ENCODE measurements around the gene QRICH1.

Gene QRICH1

DNA sequence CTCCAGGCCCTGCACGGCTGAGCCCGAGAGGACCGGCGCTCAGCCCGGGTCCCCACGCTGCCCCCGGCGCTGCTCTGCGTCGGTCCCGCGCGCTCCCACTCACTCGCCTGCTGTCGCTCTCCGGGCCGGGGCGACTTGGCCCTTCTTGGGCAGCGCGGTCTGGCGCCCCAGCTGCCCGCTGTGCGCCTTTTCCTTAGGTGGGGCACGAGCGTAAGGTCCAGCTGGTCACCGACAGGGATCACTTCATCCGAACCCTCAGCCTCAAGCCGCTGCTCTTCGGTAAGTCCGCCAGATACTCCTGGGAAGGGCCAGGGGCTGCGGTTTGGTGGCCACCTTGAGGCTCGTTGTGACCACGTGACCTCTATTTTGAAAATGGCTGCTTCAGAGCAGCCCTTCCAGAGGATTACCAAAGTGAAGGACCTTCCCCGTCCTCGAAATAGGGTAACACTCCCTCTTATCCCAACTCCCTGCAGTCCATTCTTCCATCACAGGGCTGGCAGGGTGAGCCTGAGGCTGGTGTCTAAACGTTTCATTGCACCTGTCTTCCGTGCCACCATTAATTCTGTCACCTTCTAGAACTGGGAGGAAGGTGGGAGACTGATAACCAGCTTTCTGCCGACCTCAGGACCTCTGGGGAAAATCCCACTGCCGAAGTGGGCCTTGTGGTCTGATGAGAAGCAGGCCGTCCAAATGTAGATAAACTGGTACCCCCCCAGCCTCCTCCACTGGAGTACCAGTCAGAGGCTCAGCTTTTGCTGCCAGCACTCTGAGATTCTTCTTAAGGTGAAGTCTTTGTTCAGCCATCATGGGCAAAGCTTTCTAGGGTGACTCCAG lies 103.0 kb downstream of the QRICH1 start:
- TF ChIP-seq FOXP2 (optimal IDR thresholded peaks at IDR 0.05; ENCODE audit: borderline replicate concordance, extremely low read depth, extremely low read length, insufficient read depth) = no peak
- no peak for TF ChIP-seq SIN3A (IDR thresholded peaks at IDR 0.05; ENCODE audit: borderline replicate concordance, insufficient read depth, low read length)
- TF ChIP-seq, protein P1, sequence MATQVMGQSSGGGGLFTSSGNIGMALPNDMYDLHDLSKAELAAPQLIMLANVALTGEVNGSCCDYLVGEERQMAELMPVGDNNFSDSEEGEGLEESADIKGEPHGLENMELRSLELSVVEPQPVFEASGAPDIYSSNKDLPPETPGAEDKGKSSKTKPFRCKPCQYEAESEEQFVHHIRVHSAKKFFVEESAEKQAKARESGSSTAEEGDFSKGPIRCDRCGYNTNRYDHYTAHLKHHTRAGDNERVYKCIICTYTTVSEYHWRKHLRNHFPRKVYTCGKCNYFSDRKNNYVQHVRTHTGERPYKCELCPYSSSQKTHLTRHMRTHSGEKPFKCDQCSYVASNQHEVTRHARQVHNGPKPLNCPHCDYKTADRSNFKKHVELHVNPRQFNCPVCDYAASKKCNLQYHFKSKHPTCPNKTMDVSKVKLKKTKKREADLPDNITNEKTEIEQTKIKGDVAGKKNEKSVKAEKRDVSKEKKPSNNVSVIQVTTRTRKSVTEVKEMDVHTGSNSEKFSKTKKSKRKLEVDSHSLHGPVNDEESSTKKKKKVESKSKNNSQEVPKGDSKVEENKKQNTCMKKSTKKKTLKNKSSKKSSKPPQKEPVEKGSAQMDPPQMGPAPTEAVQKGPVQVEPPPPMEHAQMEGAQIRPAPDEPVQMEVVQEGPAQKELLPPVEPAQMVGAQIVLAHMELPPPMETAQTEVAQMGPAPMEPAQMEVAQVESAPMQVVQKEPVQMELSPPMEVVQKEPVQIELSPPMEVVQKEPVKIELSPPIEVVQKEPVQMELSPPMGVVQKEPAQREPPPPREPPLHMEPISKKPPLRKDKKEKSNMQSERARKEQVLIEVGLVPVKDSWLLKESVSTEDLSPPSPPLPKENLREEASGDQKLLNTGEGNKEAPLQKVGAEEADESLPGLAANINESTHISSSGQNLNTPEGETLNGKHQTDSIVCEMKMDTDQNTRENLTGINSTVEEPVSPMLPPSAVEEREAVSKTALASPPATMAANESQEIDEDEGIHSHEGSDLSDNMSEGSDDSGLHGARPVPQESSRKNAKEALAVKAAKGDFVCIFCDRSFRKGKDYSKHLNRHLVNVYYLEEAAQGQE (IDR thresholded peaks at IDR 0.05; ENCODE audit: insufficient read depth in 1 of 2, low read depth in 2 of 2, low read length in 2 of 2) = no peak
- no peak for TF ChIP-seq TAF1 (IDR thresholded peaks at IDR 0.05; ENCODE audit: borderline replicate concordance, insufficient read depth, low read length)
- no peak for TF ChIP-seq POLR2AphosphoS5 (IDR thresholded peaks at IDR 0.05; ENCODE audit: low read depth, low read length)

DNA sequence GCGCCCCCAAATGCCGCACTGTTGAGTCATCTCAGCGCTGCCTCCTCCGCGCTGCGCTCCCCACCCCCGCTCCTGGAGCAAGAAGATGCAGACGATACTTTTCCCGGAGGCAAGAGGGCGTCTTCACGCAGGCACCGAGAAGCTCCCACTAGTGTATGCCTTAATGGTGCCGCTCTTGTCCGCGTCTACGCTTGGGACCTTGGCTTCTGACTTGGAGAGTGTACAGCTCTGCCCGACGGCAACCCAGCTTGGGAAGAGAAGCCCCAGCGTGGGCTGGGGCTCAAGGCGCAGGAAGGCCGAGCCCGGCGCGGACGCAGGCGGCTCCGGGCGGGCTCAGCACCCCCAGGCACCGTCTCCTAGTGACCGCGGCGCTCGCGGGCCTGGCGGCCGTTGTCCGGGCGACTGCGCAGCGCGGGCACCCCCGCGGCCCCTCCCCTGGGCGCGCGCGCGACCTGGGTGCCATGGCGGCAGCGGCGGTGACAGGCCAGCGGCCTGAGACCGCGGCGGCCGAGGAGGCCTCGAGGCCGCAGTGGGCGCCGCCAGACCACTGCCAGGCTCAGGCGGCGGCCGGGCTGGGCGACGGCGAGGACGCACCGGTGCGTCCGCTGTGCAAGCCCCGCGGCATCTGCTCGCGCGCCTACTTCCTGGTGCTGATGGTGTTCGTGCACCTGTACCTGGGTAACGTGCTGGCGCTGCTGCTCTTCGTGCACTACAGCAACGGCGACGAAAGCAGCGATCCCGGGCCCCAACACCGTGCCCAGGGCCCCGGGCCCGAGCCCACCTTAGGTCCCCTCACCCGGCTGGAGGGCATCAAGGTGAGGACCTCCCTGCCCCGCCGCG lies 103.9 kb downstream of the QRICH1 start, which contains the start of gene P4HTM:
P4HTM (plus strand) TSS at position 446 of the 840 bp plus-strand sequence; CDS start at position 462, 16 bp downstream.
- TF ChIP-seq TAF1 (IDR thresholded peaks at IDR 0.05; ENCODE audit: borderline replicate concordance, insufficient read depth, low read length) (no peak), POLR2AphosphoS5 (IDR thresholded peaks at IDR 0.05; ENCODE audit: low read depth, low read length) (no peak), SIN3A (IDR thresholded peaks at IDR 0.05; ENCODE audit: borderline replicate concordance, insufficient read depth, low read length) (no peak), FOXP2 (optimal IDR thresholded peaks at IDR 0.05; ENCODE audit: borderline replicate concordance, extremely low read depth, extremely low read length, insufficient read depth) (no peak)
- TF ChIP-seq, protein P1 (IDR thresholded peaks at IDR 0.05; ENCODE audit: insufficient read depth in 1 of 2, low read depth in 2 of 2, low read length in 2 of 2) = no peak

DNA sequence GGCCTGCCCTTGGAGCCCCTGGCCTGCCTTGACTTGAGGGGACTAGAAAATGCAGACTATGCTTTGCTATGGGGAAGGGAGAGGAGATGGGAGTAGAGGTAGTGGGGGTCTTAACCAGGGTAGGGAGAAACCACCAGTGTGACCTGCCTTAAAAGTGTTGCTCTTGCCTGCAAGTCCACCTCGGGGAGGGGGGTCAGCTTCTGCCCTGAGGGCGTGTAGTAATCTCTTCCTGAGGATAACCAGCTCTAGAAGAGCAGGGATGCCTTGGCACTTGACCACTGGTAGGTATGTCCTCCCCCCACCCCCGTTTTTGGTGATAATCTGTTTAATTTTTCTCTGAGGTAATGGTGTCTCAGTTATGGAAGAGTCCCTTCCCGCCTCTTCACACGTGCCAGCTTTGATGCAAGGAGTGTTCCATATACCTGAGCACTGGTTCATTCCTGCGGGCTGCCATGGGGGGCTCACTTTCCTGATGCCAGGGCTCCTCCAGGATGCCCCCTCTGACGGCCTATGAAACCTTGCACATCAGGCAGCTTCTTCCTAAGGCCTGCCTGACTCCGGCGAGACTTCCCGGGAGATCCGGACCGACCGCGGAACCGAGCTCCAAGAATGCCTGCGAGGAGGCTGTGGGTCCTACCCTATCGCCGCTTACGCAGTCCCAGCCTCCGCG lies 104.6 kb downstream of the QRICH1 start:
- TF ChIP-seq, protein P1 (IDR thresholded peaks at IDR 0.05; ENCODE audit: insufficient read depth in 1 of 2, low read depth in 2 of 2, low read length in 2 of 2) = no peak
- no peak for TF ChIP-seq FOXP2 (optimal IDR thresholded peaks at IDR 0.05; ENCODE audit: borderline replicate concordance, extremely low read depth, extremely low read length, insufficient read depth)
- TF ChIP-seq SIN3A (IDR thresholded peaks at IDR 0.05; ENCODE audit: borderline replicate concordance, insufficient read depth, low read length) = no peak
- no peak for TF ChIP-seq TAF1 (IDR thresholded peaks at IDR 0.05; ENCODE audit: borderline replicate concordance, insufficient read depth, low read length)
- TF ChIP-seq POLR2AphosphoS5 (IDR thresholded peaks at IDR 0.05; ENCODE audit: low read depth, low read length) = no peak

DNA sequence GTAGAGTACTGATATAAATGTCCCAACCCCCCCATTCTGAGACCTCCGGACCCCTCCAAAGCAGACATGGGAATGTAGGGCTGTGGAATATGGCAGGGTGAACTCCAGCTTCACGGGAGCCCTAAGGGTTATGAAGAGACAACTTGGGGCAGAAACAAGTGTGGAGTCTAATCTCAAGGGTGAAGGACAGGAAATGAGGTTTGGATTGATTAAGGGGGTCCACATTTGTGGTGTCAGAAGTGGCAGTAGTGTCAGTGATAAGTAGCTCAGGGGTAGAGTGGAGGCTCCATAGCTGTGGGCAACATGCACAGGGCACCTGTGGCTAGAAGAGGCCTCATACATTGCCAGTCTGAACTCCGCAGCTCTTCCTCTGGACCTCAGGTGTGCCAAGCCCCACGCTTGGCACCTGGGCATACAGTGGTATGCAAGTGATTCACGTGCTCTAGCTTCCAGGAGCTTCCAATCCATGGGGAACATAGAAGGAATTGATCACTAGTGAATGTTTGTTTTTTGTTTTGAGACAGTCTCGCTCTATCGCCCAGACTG lies 108.0 kb downstream of the QRICH1 start:
- TF ChIP-seq, protein P1 (IDR thresholded peaks at IDR 0.05; ENCODE audit: insufficient read depth in 1 of 2, low read depth in 2 of 2, low read length in 2 of 2) = no peak
- TF ChIP-seq FOXP2 (optimal IDR thresholded peaks at IDR 0.05; ENCODE audit: borderline replicate concordance, extremely low read depth, extremely low read length, insufficient read depth) = no peak
- no peak for TF ChIP-seq POLR2AphosphoS5 (IDR thresholded peaks at IDR 0.05; ENCODE audit: low read depth, low read length)
- no peak for TF ChIP-seq TAF1 (IDR thresholded peaks at IDR 0.05; ENCODE audit: borderline replicate concordance, insufficient read depth, low read length)
- no peak for TF ChIP-seq SIN3A (IDR thresholded peaks at IDR 0.05; ENCODE audit: borderline replicate concordance, insufficient read depth, low read length)
